HG03139 (cell line): ENCODE results near the gene BEAN1.
"Not testable (repeated sequence)": the region's sequence is repeated elsewhere in the genome, so short reads cannot be mapped to it uniquely, and the experiment has no call there.

Experiments used
- ATAC-seq: cut with Tn5 transposase; IDR thresholded peaks from one replicate; pipeline ENCODE4 v1.9.1; 2021; ENCODE audit not compliant: unreplicated experiment

The BEAN1 gene

GRCh38 chr16:66440271-66440802 lies 13.2 kb downstream of the BEAN1 start:
- no peak for ATAC-seq

- no peak for ATAC-seq
Measured at GRCh38 chr16:66440970-66441369, 13.9 kb downstream of the BEAN1 start.

GRCh38 chr16:66441586-66442375 lies 14.7 kb downstream of the BEAN1 start:
- ATAC-seq: no peak

- ATAC-seq: no peak
Measured at GRCh38 chr16:66442502-66443268, 15.6 kb downstream of the BEAN1 start.

- ATAC-seq: no peak
Measured at GRCh38 chr16:66443269-66443652, 16.2 kb downstream of the BEAN1 start.

GRCh38 chr16:66444049-66444481 lies 17.0 kb downstream of the BEAN1 start:
- ATAC-seq: no peak

- no peak for ATAC-seq
Measured at GRCh38 chr16:66446737-66447136, 19.6 kb downstream of the BEAN1 start.

- no peak for ATAC-seq
Measured at GRCh38 chr16:66447491-66447890, 20.4 kb downstream of the BEAN1 start.

- no peak for ATAC-seq
Measured at GRCh38 chr16:66451548-66451947, 24.5 kb downstream of the BEAN1 start.

GRCh38 chr16:66453230-66453629 lies 26.1 kb downstream of the BEAN1 start:
- ATAC-seq: not testable (repeated sequence)

- ATAC-seq: no peak
Measured at GRCh38 chr16:66454751-66455150, 27.7 kb downstream of the BEAN1 start.

- ATAC-seq: no peak
Measured at GRCh38 chr16:66455970-66456369, 28.9 kb downstream of the BEAN1 start.

- ATAC-seq: no peak
Measured at GRCh38 chr16:66457888-66458287, 30.8 kb downstream of the BEAN1 start.

GRCh38 chr16:66458292-66458691 lies 31.2 kb downstream of the BEAN1 start:
- no peak for ATAC-seq

GRCh38 chr16:66458853-66459252 lies 31.8 kb downstream of the BEAN1 start:
- ATAC-seq: no peak

GRCh38 chr16:66459878-66460277 lies 32.8 kb downstream of the BEAN1 start:
- no peak for ATAC-seq

GRCh38 chr16:66460703-66461102 lies 33.6 kb downstream of the BEAN1 start:
- ATAC-seq: no peak

- no peak for ATAC-seq
Measured at GRCh38 chr16:66462912-66463311, 35.8 kb downstream of the BEAN1 start.

GRCh38 chr16:66465946-66466345 lies 38.9 kb downstream of the BEAN1 start:
- not testable (repeated sequence) for ATAC-seq

- not testable (repeated sequence) for ATAC-seq
Measured at GRCh38 chr16:66466636-66467035, 39.5 kb downstream of the BEAN1 start.

GRCh38 chr16:66467611-66468010 lies 40.5 kb downstream of the BEAN1 start:
- no peak for ATAC-seq
